Measurements from ENCODE around the gene ITGAD. TPM values are rescaled to one million over a fixed set of nuclear protein-coding genes. Genes with fewer than 3 reads are reported as not detected.

ITGAD gene
- total RNA-seq, 1 donor from 2014 or later, result not detected

- Mint-ChIP-seq H3K27me3 (ENCODE audit: low read depth, unreplicated experiment) (peaks cover 18% of the 10 kb centered on the region), H3K27ac (ENCODE audit: unreplicated experiment) (no peak overlapping the region), H3K4me3 (ENCODE audit: unreplicated experiment) (no peak overlapping the region), H3K36me3 (ENCODE audit: low read depth, unreplicated experiment) (no peaks in the 10 kb centered on the region), H3K9me3 (ENCODE audit: unreplicated experiment) (no peaks in the 10 kb centered on the region), H3K4me1 (ENCODE audit: low read depth, unreplicated experiment) (no peaks in the 10 kb centered on the region)
- H3K9me3 ChIP-seq (ENCODE audit: insufficient read depth, low read depth, low read length), result no peaks in the 10 kb centered on the region
- no peak for TF ChIP-seq CTCF (IDR thresholded peaks at IDR 0.05; ENCODE audit: insufficient read depth, low read depth, low read length)
- no peak for DNase-seq (ENCODE audit: low read depth)
- no peak for FAIRE-seq
- no peak overlapping the region for H3K4me3 ChIP-seq (ENCODE audit: insufficient read depth, low read depth, low read length)
- no peaks in the 10 kb centered on the region for H3K4me1 ChIP-seq (ENCODE audit: insufficient read depth, low read length)
- H3K27me3 ChIP-seq (ENCODE audit: insufficient read depth, low read length), result no peaks in the 10 kb centered on the region
- no peak overlapping the region for H3K27ac ChIP-seq (ENCODE audit: low read depth, low read length)
- no peak overlapping the region for H2AFZ ChIP-seq (ENCODE audit: low read depth, low read length)
- H3K4me2 ChIP-seq (ENCODE audit: low read length), result no peak overlapping the region
- H4K20me1 ChIP-seq (ENCODE audit: insufficient read depth, low read length), result no peaks in the 10 kb centered on the region
- no peak overlapping the region for H3K9ac ChIP-seq (ENCODE audit: low read length)
- no peaks in the 10 kb centered on the region for H3K36me3 ChIP-seq (ENCODE audit: insufficient read depth, low read length)
- no peaks in the 10 kb centered on the region for H3K79me2 ChIP-seq (ENCODE audit: insufficient read depth, low read length)
Observed at GRCh38 chr16:31360251-31360650, 32.9 kb upstream of the ITGAD start.

GRCh38 chr16:31361201-31362110 lies 31.7 kb upstream of the ITGAD start:
- H3K9me3 Mint-ChIP-seq (ENCODE audit: unreplicated experiment), result no peaks in the 10 kb centered on the region
- H3K9me3 ChIP-seq (ENCODE audit: insufficient read depth, low read depth, low read length), result no peaks in the 10 kb centered on the region
- no peak overlapping the region for H3K27ac Mint-ChIP-seq (ENCODE audit: unreplicated experiment)
- H3K4me1 Mint-ChIP-seq (ENCODE audit: low read depth, unreplicated experiment), result no peaks in the 10 kb centered on the region
- H3K9ac ChIP-seq (ENCODE audit: low read length), result no peak overlapping the region
- peaks cover 25% of the 10 kb centered on the region for H3K27me3 Mint-ChIP-seq (ENCODE audit: low read depth, unreplicated experiment)
- H3K36me3 ChIP-seq (ENCODE audit: insufficient read depth, low read length), result no peaks in the 10 kb centered on the region
- H2AFZ ChIP-seq (ENCODE audit: low read depth, low read length), result no peak overlapping the region
- no peak overlapping the region for H3K4me3 Mint-ChIP-seq (ENCODE audit: unreplicated experiment)
- H3K27me3 ChIP-seq (ENCODE audit: insufficient read depth, low read length), result no peaks in the 10 kb centered on the region
- no peaks in the 10 kb centered on the region for H3K4me1 ChIP-seq (ENCODE audit: insufficient read depth, low read length)
- no peak overlapping the region for H3K4me2 ChIP-seq (ENCODE audit: low read length)
- no peak for DNase-seq (ENCODE audit: low read depth)
- H3K79me2 ChIP-seq (ENCODE audit: insufficient read depth, low read length), result no peaks in the 10 kb centered on the region
- H4K20me1 ChIP-seq (ENCODE audit: insufficient read depth, low read length), result no peaks in the 10 kb centered on the region
- no peak overlapping the region for H3K27ac ChIP-seq (ENCODE audit: low read depth, low read length)
- TF ChIP-seq EZH2 (IDR thresholded peaks at IDR 0.05; ENCODE audit: insufficient read depth, low read length), result no peak
- TF ChIP-seq CTCF (IDR thresholded peaks at IDR 0.05; ENCODE audit: insufficient read depth, low read depth, low read length), result no peak
- FAIRE-seq, result no peak
- no peaks in the 10 kb centered on the region for H3K36me3 Mint-ChIP-seq (ENCODE audit: low read depth, unreplicated experiment)
- no peak overlapping the region for H3K4me3 ChIP-seq (ENCODE audit: insufficient read depth, low read depth, low read length)

Data from astrocyte (in vitro differentiated cells and primary cell).